Lower leg skin (tissue), 3 donors: ENCODE measurements around the gene EFL1.

Experiments used
- CTCF ChIP-seq, 3 donors: fragments of 450-650 bp; IDR thresholded peaks; one replicate each; pipeline ENCODE4 v1.5.1; 2016; ENCODE audit warnings: antibody characterized with exemption in 3 of 3, mild to moderate bottlenecking in 3 of 3, moderate library complexity in 2 of 3
- POLR2A ChIP-seq, 2 donors: fragments of 450-650 bp; IDR thresholded peaks; one replicate each; pipeline ENCODE4 v1.6.1; 2016 to 2017; ENCODE audit warnings: antibody characterized with exemption in 2 of 2, mild to moderate bottlenecking in 1 of 2, moderate library complexity in 1 of 2

- TF ChIP-seq CTCF (IDR thresholded peaks at IDR 0.05) (no peak), POLR2A (IDR thresholded peaks at IDR 0.05) (no peak)
Measured at GRCh38 chr15:82158811-82159210, 103.7 kb downstream of the EFL1 start.
